GM19328 (cell line): ENCODE measurements around the gene IRF3.
A peak's percentile ranks its signal among the peaks of the same experiment; 100 is the strongest.

ENCODE experiments used
- ATAC-seq: cut with Tn5 transposase; IDR thresholded peaks from one replicate; pipeline ENCODE4 v1.9.1; 2021; ENCODE audit warnings: mild to moderate bottlenecking, moderate library complexity; ENCODE audit not compliant: unreplicated experiment

Gene IRF3

GRCh38 chr19:49687566-49688316 is 22.1 kb upstream of the IRF3 start:
- no peak for ATAC-seq

- no peak for ATAC-seq
Observed at GRCh38 chr19:49687150-49687549, 21.5 kb upstream of the IRF3 start.

GRCh38 chr19:49686503-49687088 is 20.9 kb upstream of the IRF3 start:
- ATAC-seq, result no peak

- no peak for ATAC-seq
Observed at GRCh38 chr19:49685845-49686332, 20.2 kb upstream of the IRF3 start.

GRCh38 chr19:49684983-49685553 is 19.4 kb upstream of the IRF3 start:
- no peak for ATAC-seq

GRCh38 chr19:49684251-49684982 is 18.8 kb upstream of the IRF3 start:
- ATAC-seq, result no peak

- no peak for ATAC-seq
Observed at GRCh38 chr19:49683814-49684250, 18.2 kb upstream of the IRF3 start.

- no peak for ATAC-seq
Observed at GRCh38 chr19:49682274-49682673, 16.6 kb upstream of the IRF3 start.

- no peak for ATAC-seq
Observed at GRCh38 chr19:49681830-49682229, 16.2 kb upstream of the IRF3 start.

- no peak for ATAC-seq
Observed at GRCh38 chr19:49680421-49681351, 15.0 kb upstream of the IRF3 start.

- no peak for ATAC-seq
Observed at GRCh38 chr19:49679771-49680413, 14.2 kb upstream of the IRF3 start.

- no peak for ATAC-seq
Observed at GRCh38 chr19:49678985-49679770, 13.5 kb upstream of the IRF3 start.

- ATAC-seq, result no peak
Observed at GRCh38 chr19:49677901-49678674, 12.4 kb upstream of the IRF3 start.

- no peak for ATAC-seq
Observed at GRCh38 chr19:49677231-49677900, 11.7 kb upstream of the IRF3 start, which contains the start of gene PRMT1. TSS of gene PRMT1 (plus strand) at chr19:49677271. CDS start at chr19:49677281, 10 bp downstream.

- ATAC-seq, result peak; percentile 70
Observed at GRCh38 chr19:49676784-49677230, 11.2 kb upstream of the IRF3 start.

- ATAC-seq, result no peak
Observed at GRCh38 chr19:49676136-49676783, 10.6 kb upstream of the IRF3 start.
